Neutrophil (primary cell): ENCODE results near the gene TTC33.

ENCODE experiments used
- H3K27ac ChIP-seq: fragments of 200-600 bp; sonication (generic); 2 replicates; pipeline ENCODE4 v1.5.1; 2016; ENCODE audit warnings: mild to moderate bottlenecking, moderate library complexity
- H3K27me3 ChIP-seq: fragments of 200-600 bp; sonication (generic); 2 replicates; pipeline ENCODE4 v1.6.0; 2016; ENCODE audit warnings: mild to moderate bottlenecking
- H3K36me3 ChIP-seq: fragments of 200-600 bp; sonication (generic); 2 replicates; pipeline ENCODE4 v1.5.1; 2017
- H3K4me1 ChIP-seq, 2 experiments: fragments of 200-600 bp in 1 of 2; sonication (generic) in 1 of 2; 1 replicate in 1 of 2; 2 replicates in 1 of 2; pipeline versions ENCODE4 v1.5.1 to v1.6.1; 2013 to 2016; ENCODE audit warnings: low read depth in 1 of 2, low read length in 1 of 2, mild to moderate bottlenecking in 1 of 2, moderate library complexity in 1 of 2; ENCODE audit not compliant: control insufficient read depth in 1 of 2, insufficient read depth in 1 of 2
- H3K4me3 ChIP-seq, 2 experiments: fragments of 200-600 bp in 1 of 2; sonication (generic) in 1 of 2; 1 replicate in 1 of 2; 2 replicates in 1 of 2; pipeline ENCODE4 v1.5.1; 2013 to 2016; ENCODE audit warnings: low read depth in 1 of 2, low read length in 1 of 2, mild to moderate bottlenecking in 1 of 2, moderate library complexity in 1 of 2
- H3K9me3 ChIP-seq: fragments of 200-600 bp; sonication (generic); 2 replicates; pipeline ENCODE4 v1.5.1; 2016
- CTCF ChIP-seq: fragments of 200-600 bp; sonication (generic); IDR thresholded peaks from 2 replicates; pipeline ENCODE4 v1.5.1; 2016; ENCODE audit warnings: antibody characterized with exemption

Gene TTC33

DNA sequence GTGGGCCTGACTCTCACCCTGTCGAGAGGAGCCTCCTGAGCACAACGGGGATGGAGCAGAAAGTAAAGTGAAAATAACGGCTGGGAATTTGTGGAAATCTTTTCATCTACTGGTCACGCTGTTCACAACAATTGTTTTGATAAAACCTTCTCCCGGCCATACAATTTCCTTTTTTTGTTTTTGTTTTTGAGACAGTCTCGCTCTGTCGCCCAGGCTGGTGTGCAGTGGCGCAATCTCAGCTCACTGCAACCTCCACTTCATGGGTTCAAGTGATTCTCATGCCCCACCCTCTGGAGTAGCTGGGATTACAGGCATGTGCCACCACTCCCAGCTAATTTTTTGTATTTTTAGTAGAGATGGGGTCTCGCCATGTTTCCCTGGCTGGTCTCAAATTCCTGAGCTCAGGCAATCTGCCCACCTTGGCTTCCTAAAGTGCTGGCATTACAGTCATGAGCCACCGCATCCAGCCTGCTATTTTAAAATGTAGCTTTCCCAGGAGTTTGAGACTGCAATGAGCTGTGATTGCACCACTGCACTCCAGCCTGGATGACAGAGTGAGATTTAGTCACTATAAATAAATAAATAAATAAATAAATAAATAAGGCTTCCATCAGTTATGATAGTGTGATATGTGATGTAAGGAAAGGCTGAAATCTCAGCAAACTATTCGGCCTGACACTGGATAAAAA, 149.5 kb downstream of the TTC33 start:
- Histone ChIP-seq H3K4me1 (peaks cover 0 to 24% of the 10 kb centered on the region in 2 experiments), H3K9me3 (no peaks in the 10 kb centered on the region), H3K27me3 (no peaks in the 10 kb centered on the region), H3K36me3 (no peaks in the 10 kb centered on the region), H3K4me3 (no peak overlapping the region), H3K27ac (peak overlapping the region; percentile 68)
- no peak for TF ChIP-seq CTCF

DNA sequence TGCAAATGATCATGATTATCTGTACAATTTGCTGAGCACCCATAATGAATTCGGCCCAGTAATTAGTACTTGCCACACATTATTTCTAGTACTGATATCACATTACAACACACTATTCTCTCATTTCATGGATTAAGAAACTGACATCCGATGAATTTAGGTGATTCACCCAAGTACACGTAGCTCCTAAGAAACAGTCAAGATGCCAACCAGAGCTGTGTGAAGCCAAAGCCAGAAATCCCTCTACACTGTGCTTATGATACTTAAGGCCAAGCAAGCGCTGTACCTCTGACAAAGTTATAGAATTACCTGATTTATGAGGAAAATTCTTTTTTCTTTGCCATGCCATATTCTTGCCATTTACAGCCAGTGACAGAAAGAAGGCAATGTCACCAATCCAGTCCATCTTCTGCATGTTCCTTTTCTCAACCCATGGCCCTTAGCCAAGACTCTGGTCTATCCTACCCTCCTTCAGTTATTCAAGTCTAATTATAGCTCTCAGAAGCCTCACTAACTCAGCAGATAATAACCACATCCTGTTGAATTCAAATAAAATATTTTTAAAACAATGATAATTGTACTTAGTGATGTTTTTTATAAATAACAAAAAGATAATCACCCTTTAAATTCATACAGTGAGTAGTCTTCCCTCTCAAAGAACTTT, 150.3 kb downstream of the TTC33 start:
- no peak overlapping the region for H3K4me3 ChIP-seq

GRCh38 chr5:40603378-40603777, 152.4 kb downstream of the TTC33 start:
- Histone ChIP-seq H3K27me3 (no peaks in the 10 kb centered on the region), H3K4me1 (peaks cover 0 to 24% of the 10 kb centered on the region in 2 experiments), H3K4me3 (no peak overlapping the region), H3K36me3 (no peaks in the 10 kb centered on the region), H3K9me3 (no peaks in the 10 kb centered on the region), H3K27ac (no peak overlapping the region)
- no peak for TF ChIP-seq CTCF

More for the DNA sequence above, 150.3 kb downstream of the TTC33 start:
- TF ChIP-seq CTCF: no peak
- H3K27me3 ChIP-seq: no peaks in the 10 kb centered on the region
- no peaks in the 10 kb centered on the region for H3K9me3 ChIP-seq
- H3K36me3 ChIP-seq: no peaks in the 10 kb centered on the region
- H3K4me1 ChIP-seq: peaks cover 0 to 24% of the 10 kb centered on the region in 2 experiments
- H3K27ac ChIP-seq: peak overlapping the region; percentile 68

GRCh38 chr5:40601198-40601868, 154.4 kb downstream of the TTC33 start:
- H3K4me3 ChIP-seq: no peak overlapping the region
- H3K9me3 ChIP-seq: no peaks in the 10 kb centered on the region
- H3K27ac ChIP-seq: no peak overlapping the region
- H3K27me3 ChIP-seq: no peaks in the 10 kb centered on the region
- H3K4me1 ChIP-seq: peaks cover 0 to 11% of the 10 kb centered on the region in 2 experiments
- no peak for TF ChIP-seq CTCF
- no peaks in the 10 kb centered on the region for H3K36me3 ChIP-seq

DNA sequence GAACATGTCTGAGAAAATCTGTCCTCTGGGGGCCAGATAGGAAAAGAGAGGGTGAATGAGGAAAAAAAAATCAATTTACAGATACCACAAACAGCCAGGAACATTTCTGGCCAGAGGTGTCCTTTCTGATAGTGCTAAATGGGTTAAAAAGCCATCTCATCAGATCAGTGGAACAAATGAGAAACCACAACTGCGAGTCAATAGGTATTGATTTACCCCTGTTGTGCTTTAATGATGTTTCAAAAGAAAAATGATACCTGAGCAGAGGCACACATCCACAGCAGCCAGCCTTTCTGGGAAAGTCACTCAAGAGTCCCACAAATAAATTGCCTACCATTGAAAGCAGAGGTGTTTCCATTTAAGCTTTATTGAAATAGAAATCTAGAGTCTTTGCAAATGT, 155.4 kb downstream of the TTC33 start:
- H3K4me3 ChIP-seq: no peak overlapping the region
- H3K4me1 ChIP-seq: peaks cover 0 to 2% of the 10 kb centered on the region in 2 experiments
- H3K36me3 ChIP-seq: no peaks in the 10 kb centered on the region
- no peak overlapping the region for H3K27ac ChIP-seq
- H3K27me3 ChIP-seq: no peaks in the 10 kb centered on the region
- H3K9me3 ChIP-seq: no peaks in the 10 kb centered on the region
- no peak for TF ChIP-seq CTCF
